GM23248 (cell line): ENCODE results near the gene CYP27A1. TPM values are rescaled to one million over a fixed set of nuclear protein-coding genes. Genes with fewer than 3 reads are reported as not detected.

Experiments used
- DNase-seq: peaks from one replicate; pipeline ENCODE4 v3.0.0-alpha.2; 2015
- H2AFZ ChIP-seq: fragments of 200-600 bp; sonication (generic); 2 replicates; pipeline ENCODE4 v1.6.1; 2016; ENCODE audit warnings: antibody characterized with exemption
- H3F3A ChIP-seq: fragments of 200-600 bp; sonication (generic); 2 replicates; pipeline ENCODE4 v1.6.1; 2016; ENCODE audit warnings: mild to moderate bottlenecking, antibody characterized with exemption, mixed run types; ENCODE audit not compliant: insufficient read depth
- H3K27ac ChIP-seq: fragments of 200-600 bp; sonication (generic); 2 replicates; pipeline ENCODE4 v1.5.1; 2016; ENCODE audit warnings: mild to moderate bottlenecking
- H3K27me3 ChIP-seq: fragments of 200-600 bp; sonication (generic); replicated peaks from 2 replicates; pipeline ENCODE4 v1.6.1; 2016; ENCODE audit warnings: mild to moderate bottlenecking; ENCODE audit not compliant: insufficient read depth
- H3K36me3 ChIP-seq: fragments of 200-600 bp; sonication (generic); 2 replicates; pipeline ENCODE4 v1.6.1; 2016; ENCODE audit warnings: low read depth, mild to moderate bottlenecking
- H3K4me1 ChIP-seq: fragments of 200-600 bp; sonication (generic); 2 replicates; pipeline ENCODE4 v1.6.1; 2016; ENCODE audit warnings: mild to moderate bottlenecking; ENCODE audit not compliant: insufficient read depth
- H3K4me2 ChIP-seq: fragments of 200-600 bp; sonication (generic); one replicate; pipeline ENCODE4 v1.6.1; 2016; ENCODE audit warnings: mild to moderate bottlenecking; ENCODE audit not compliant: unreplicated experiment
- H3K4me3 ChIP-seq: fragments of 200-600 bp; sonication (generic); 2 replicates; pipeline ENCODE4 v1.5.1; 2016; ENCODE audit warnings: mild to moderate bottlenecking
- H3K79me2 ChIP-seq: fragments of 200-600 bp; sonication (generic); 2 replicates; pipeline ENCODE4 v1.6.1; 2016; ENCODE audit warnings: mild to moderate bottlenecking; ENCODE audit not compliant: insufficient read depth
- H3K9ac ChIP-seq: fragments of 200-600 bp; sonication (generic); 2 replicates; pipeline ENCODE4 v1.6.1; 2016; ENCODE audit warnings: mild to moderate bottlenecking
- H3K9me2 ChIP-seq: fragments of 200-600 bp; sonication (generic); 2 replicates; pipeline ENCODE4 v1.6.1; 2016; ENCODE audit warnings: mixed run types, mild to moderate bottlenecking, moderate library complexity; ENCODE audit not compliant: insufficient read depth
- H3K9me3 ChIP-seq: fragments of 200-600 bp; sonication (generic); one replicate; pipeline ENCODE4 v1.6.1; 2017; ENCODE audit warnings: low read depth
- H4K20me1 ChIP-seq: fragments of 200-600 bp; sonication (generic); 2 replicates; pipeline ENCODE4 v1.6.0; 2016; ENCODE audit not compliant: insufficient read depth
- EZH2 ChIP-seq: fragments of 200-600 bp; sonication (generic); IDR thresholded peaks from 2 replicates; pipeline ENCODE4 v1.6.1; 2018; ENCODE audit warnings: antibody characterized with exemption, mild to moderate bottlenecking; ENCODE audit not compliant: insufficient read depth, poor library complexity, severe bottlenecking
- EZH2phosphoT487 ChIP-seq: fragments of 200-600 bp; sonication (generic); IDR thresholded peaks from 2 replicates; pipeline ENCODE4 v1.6.1; 2018; ENCODE audit warnings: antibody characterized with exemption, moderate library complexity, mild to moderate bottlenecking, low read depth; ENCODE audit not compliant: insufficient read depth
- WGBS, 2 experiments: methylation state at CpG; one replicate each; pipeline ENCODE4 v1.1.6; 2015 to 2017; ENCODE audit warnings: low lambda C conversion rate in 2 of 2, low coverage in 1 of 2; ENCODE audit errors: missing lambda C conversion rate in 2 of 2; 5-methylcytosine and 5-hydroxymethylcytosine counted together
- in situ Hi-C: fragments of 300-500 bp; cut with MboI; formaldehyde crosslinking; loops from 2 replicates; pipeline ENCODE4 v1.15.0; 2020
- polyA plus RNA-seq: library from polyadenylated mRNA; unstranded; fragments of >200 nt; fragmentation: Nextera tagmentation; extraction: Ambion mirVana; gene quantifications from 2 replicates; pipeline ENCODE4 v1.2.1, GENCODE V29; 2016
- total RNA-seq: library from RNA; depleted of rRNA; stranded (reverse); fragments of >200 nt; shearing (Covaris generic); gene quantifications from 2 replicates; pipeline ENCODE4 v1.2.3, GENCODE V29; 2014

The CYP27A1 gene
- total and polyA plus RNA-seq, 2 experiments from 2014 or later, result 2.9 to 4.1 TPM

- in situ Hi-C loops, result no loop called here
- Histone ChIP-seq H3F3A (no peaks in the 10 kb centered on the region), H3K36me3 (no peaks in the 10 kb centered on the region), H3K4me2 (no peak overlapping the region), H3K27me3 (no peaks in the 10 kb centered on the region), H3K9ac (no peak overlapping the region), H3K9me2 (no peaks in the 10 kb centered on the region), H3K79me2 (no peaks in the 10 kb centered on the region), H3K9me3 (no peaks in the 10 kb centered on the region), H2AFZ (no peak overlapping the region), H3K4me3 (no peak overlapping the region), H3K4me1 (no peaks in the 10 kb centered on the region), H3K27ac (no peak overlapping the region), H4K20me1 (no peaks in the 10 kb centered on the region)
- no peak for TF ChIP-seq EZH2
- DNase-seq, result no peak
- 86 to 88% methylated on average over 11 of the region's 11 CpGs for WGBS, 2 experiments
These were observed 32.0 kb downstream of the CYP27A1 start for GRCh38 chr2:218813771-218814460.

DNA sequence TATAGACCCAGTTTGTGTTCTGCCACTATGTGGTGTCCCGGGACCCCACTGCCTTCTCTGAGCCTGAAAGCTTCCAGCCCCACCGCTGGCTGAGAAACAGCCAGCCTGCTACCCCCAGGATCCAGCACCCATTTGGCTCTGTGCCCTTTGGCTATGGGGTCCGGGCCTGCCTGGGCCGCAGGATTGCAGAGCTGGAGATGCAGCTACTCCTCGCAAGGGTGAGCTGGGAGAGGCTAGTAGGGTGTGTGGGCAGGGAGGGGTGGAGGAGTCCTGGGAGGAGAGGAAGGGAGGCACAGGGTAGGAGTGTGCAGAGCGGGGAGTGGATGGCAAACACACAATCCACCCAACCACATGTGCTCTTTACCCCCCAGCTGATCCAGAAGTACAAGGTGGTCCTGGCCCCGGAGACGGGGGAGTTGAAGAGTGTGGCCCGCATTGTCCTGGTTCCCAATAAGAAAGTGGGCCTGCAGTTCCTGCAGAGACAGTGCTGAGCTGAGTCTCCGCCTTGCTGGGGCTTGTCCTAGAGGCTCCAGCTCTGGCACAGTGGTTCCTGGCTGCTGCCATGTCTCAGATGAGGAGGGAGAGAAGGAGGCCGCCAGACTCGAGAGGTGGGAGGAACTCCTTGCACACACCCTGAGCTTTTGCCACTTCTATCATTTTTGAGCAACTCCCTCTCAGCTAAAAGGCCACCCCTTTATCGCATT is 32.7 kb downstream of the CYP27A1 start:
- Histone ChIP-seq H3K4me3 (no peak overlapping the region), H3K4me1 (no peaks in the 10 kb centered on the region), H2AFZ (no peak overlapping the region), H3K36me3 (no peaks in the 10 kb centered on the region), H3K4me2 (no peak overlapping the region), H3K9ac (no peak overlapping the region), H3F3A (no peaks in the 10 kb centered on the region), H3K9me3 (no peaks in the 10 kb centered on the region), H3K79me2 (no peaks in the 10 kb centered on the region), H3K27ac (no peak overlapping the region), H3K9me2 (no peaks in the 10 kb centered on the region), H4K20me1 (no peaks in the 10 kb centered on the region), H3K27me3 (no peaks in the 10 kb centered on the region)
- DNase-seq, result no peak
- 71 to 75% methylated on average over 12 to 13 of the region's 13 CpGs for WGBS, 2 experiments
- TF ChIP-seq EZH2 (no peak), EZH2phosphoT487 (no peak)
- in situ Hi-C loops, result no loop called here

DNA sequence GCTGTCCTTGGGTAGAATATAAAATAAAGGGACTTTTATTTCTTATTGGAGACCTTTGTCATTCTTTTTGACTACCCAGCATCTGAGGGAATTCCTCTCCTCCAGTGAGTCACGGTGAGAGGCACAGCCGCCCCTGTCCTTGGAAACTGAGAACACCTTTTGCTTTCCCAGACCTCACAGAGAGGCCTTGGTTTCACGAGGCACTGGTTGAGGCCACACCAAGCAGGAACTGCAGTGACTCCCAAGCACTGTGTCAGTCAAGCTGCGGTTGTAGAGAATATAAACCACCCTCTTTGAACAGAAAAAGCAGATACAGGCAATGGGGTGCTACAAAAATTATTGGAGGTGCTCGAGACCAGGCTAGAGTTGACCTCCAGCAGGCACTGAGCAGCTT is 33.3 kb downstream of the CYP27A1 start:
- no peak for DNase-seq
- WGBS, 2 experiments, result 60 to 63% methylated on average over 5 of the region's 5 CpGs
- no peak overlapping the region for H3K9ac ChIP-seq
- no peaks in the 10 kb centered on the region for H3F3A ChIP-seq
- H3K9me2 ChIP-seq, result no peaks in the 10 kb centered on the region
- H3K79me2 ChIP-seq, result no peaks in the 10 kb centered on the region
- no peaks in the 10 kb centered on the region for H3K36me3 ChIP-seq
- no peaks in the 10 kb centered on the region for H3K27me3 ChIP-seq
- H3K4me3 ChIP-seq, result no peak overlapping the region
- no peak overlapping the region for H2AFZ ChIP-seq
- H3K27ac ChIP-seq, result no peak overlapping the region
- in situ Hi-C loops, result no loop called here
- no peaks in the 10 kb centered on the region for H3K9me3 ChIP-seq
- TF ChIP-seq EZH2phosphoT487, result no peak
- H4K20me1 ChIP-seq, result no peaks in the 10 kb centered on the region
- H3K4me1 ChIP-seq, result no peaks in the 10 kb centered on the region
- H3K4me2 ChIP-seq, result no peak overlapping the region

GRCh38 chr2:218815649-218816048 is 33.7 kb downstream of the CYP27A1 start:
- no peak for TF ChIP-seq EZH2
- DNase-seq, result no peak
- H3K9ac ChIP-seq, result no peak overlapping the region
- H3K79me2 ChIP-seq, result no peaks in the 10 kb centered on the region
- no peak overlapping the region for H3K4me2 ChIP-seq
- WGBS, 2 experiments, result 97% methylated on average over 4 of the region's 4 CpGs
- H3K9me2 ChIP-seq, result no peaks in the 10 kb centered on the region
- H3K4me3 ChIP-seq, result no peak overlapping the region
- no peak overlapping the region for H2AFZ ChIP-seq
- in situ Hi-C loops, result no loop called here
- H3K36me3 ChIP-seq, result no peaks in the 10 kb centered on the region
- no peaks in the 10 kb centered on the region for H3K27me3 ChIP-seq
- H4K20me1 ChIP-seq, result no peaks in the 10 kb centered on the region
- H3K27ac ChIP-seq, result no peak overlapping the region
- no peaks in the 10 kb centered on the region for H3K4me1 ChIP-seq
- no peaks in the 10 kb centered on the region for H3K9me3 ChIP-seq
- no peaks in the 10 kb centered on the region for H3F3A ChIP-seq
